Neural progenitor cell (in vitro differentiated cells): ENCODE results near the gene ZYG11A. TPM values are rescaled to one million over a fixed set of nuclear protein-coding genes. Genes with fewer than 3 reads are reported as not detected.

Source experiments
- DNase-seq: peaks from one replicate; pipeline ENCODE4 v3.0.0-alpha.2; 2016; ENCODE audit warnings: low spot score
- H2AFZ ChIP-seq: fragments of 200-600 bp; sonication (generic); replicated peaks from 2 replicates; pipeline ENCODE4 v1.6.1; 2016; ENCODE audit warnings: antibody characterized with exemption
- H3F3A ChIP-seq: fragments of 200-600 bp; sonication (generic); 2 replicates; pipeline ENCODE4 v1.6.1; 2016; ENCODE audit warnings: antibody characterized with exemption, low read depth
- H3K27ac ChIP-seq: fragments of 200-600 bp; sonication (generic); 2 replicates; pipeline ENCODE4 v1.5.1; 2016; ENCODE audit warnings: mild to moderate bottlenecking
- H3K27me3 ChIP-seq: fragments of 200-600 bp; sonication (generic); 2 replicates; pipeline ENCODE4 v1.6.1; 2016; ENCODE audit warnings: mild to moderate bottlenecking, moderate library complexity
- H3K36me3 ChIP-seq: fragments of 200-600 bp; sonication (generic); 2 replicates; pipeline ENCODE4 v1.5.1; 2016
- H3K4me1 ChIP-seq: fragments of 200-600 bp; sonication (generic); 2 replicates; pipeline ENCODE4 v1.6.1; 2016; ENCODE audit warnings: mixed run types
- H3K4me2 ChIP-seq: fragments of 200-600 bp; sonication (generic); 2 replicates; pipeline ENCODE4 v1.6.1; 2016
- H3K4me3 ChIP-seq: fragments of 200-600 bp; sonication (generic); 2 replicates; pipeline ENCODE4 v1.5.1; 2016
- H3K79me2 ChIP-seq: fragments of 200-600 bp; sonication (generic); 2 replicates; pipeline ENCODE4 v1.6.1; 2016; ENCODE audit warnings: low read depth
- H3K9ac ChIP-seq: fragments of 200-600 bp; sonication (generic); 2 replicates; pipeline ENCODE4 v1.6.1; 2016
- H3K9me3 ChIP-seq: fragments of 200-600 bp; sonication (generic); 2 replicates; pipeline ENCODE4 v1.5.1; 2016; ENCODE audit warnings: low read depth
- H4K20me1 ChIP-seq: fragments of 200-600 bp; sonication (generic); 2 replicates; pipeline ENCODE4 v1.6.1; 2016; ENCODE audit warnings: low read depth
- H3K27ac Mint-ChIP-seq: 3 replicates; pipeline ENCODE4 v1.8.0; 2021; ENCODE audit warnings: mixed read lengths
- H3K27me3 Mint-ChIP-seq: 2 replicates; pipeline ENCODE4 v1.8.0; 2022; ENCODE audit warnings: low read depth, mild to moderate bottlenecking, inconsistent platforms, moderate library complexity, mixed read lengths; ENCODE audit not compliant: insufficient read depth
- H3K36me3 Mint-ChIP-seq: 3 replicates; pipeline ENCODE4 v1.8.0; 2021; ENCODE audit warnings: mixed read lengths
- H3K4me1 Mint-ChIP-seq: 3 replicates; pipeline ENCODE4 v1.8.0; 2021; ENCODE audit warnings: mixed read lengths
- H3K4me3 Mint-ChIP-seq: 3 replicates; pipeline ENCODE4 v1.8.0; 2021; ENCODE audit warnings: mild to moderate bottlenecking, moderate library complexity, mixed read lengths
- H3K9me3 Mint-ChIP-seq: 3 replicates; pipeline ENCODE4 v1.8.0; 2020; ENCODE audit warnings: mixed read lengths
- CTCF ChIP-seq: fragments of 200-600 bp; sonication (generic); IDR thresholded peaks from 2 replicates; pipeline ENCODE4 v1.5.1; 2017; ENCODE audit warnings: antibody characterized with exemption, mild to moderate bottlenecking
- EZH2 ChIP-seq: fragments of 200-600 bp; sonication (generic); IDR thresholded peaks from 2 replicates; pipeline ENCODE4 v1.6.1; 2017; ENCODE audit warnings: antibody characterized with exemption, mild to moderate bottlenecking, moderate library complexity
- EZH2phosphoT487 ChIP-seq: fragments of 200-600 bp; sonication (generic); IDR thresholded peaks from 2 replicates; pipeline ENCODE4 v1.6.1; 2017; ENCODE audit warnings: antibody characterized with exemption
- total RNA-seq: library from RNA; depleted of rRNA; stranded (reverse); fragments of >200 nt; gene quantifications from 2 replicates; pipeline ENCODE4 v1.2.3, GENCODE V29; 2015; ENCODE audit warnings: low replicate concordance

ZYG11A gene
- total RNA-seq, 1 donor from 2014 or later, result 0.52 TPM

- Mint-ChIP-seq H3K27me3 (peaks cover 5% of the 10 kb centered on the region), H3K27ac (no peak overlapping the region), H3K4me3 (no peak overlapping the region), H3K4me1 (no peaks in the 10 kb centered on the region), H3K36me3 (no peaks in the 10 kb centered on the region), H3K9me3 (no peaks in the 10 kb centered on the region)
- no peaks in the 10 kb centered on the region for H4K20me1 ChIP-seq
- H3K27me3 ChIP-seq, result no peaks in the 10 kb centered on the region
- no peaks in the 10 kb centered on the region for H3F3A ChIP-seq
- H3K79me2 ChIP-seq, result no peaks in the 10 kb centered on the region
- H3K4me3 ChIP-seq, result no peak overlapping the region
- H3K27ac ChIP-seq, result no peak overlapping the region
- TF ChIP-seq EZH2 (no peak), CTCF (no peak), EZH2phosphoT487 (no peak)
- H2AFZ ChIP-seq, result no peak overlapping the region
- no peak overlapping the region for H3K4me2 ChIP-seq
- no peaks in the 10 kb centered on the region for H3K4me1 ChIP-seq
- H3K9me3 ChIP-seq, result no peaks in the 10 kb centered on the region
- no peak for DNase-seq
- H3K9ac ChIP-seq, result no peak overlapping the region
- no peaks in the 10 kb centered on the region for H3K36me3 ChIP-seq
Measured at GRCh38 chr1:52899445-52899894, 56.9 kb downstream of the ZYG11A start.

- Histone ChIP-seq H3K9me3 (no peaks in the 10 kb centered on the region), H3K27me3 (no peaks in the 10 kb centered on the region), H2AFZ (no peak overlapping the region), H3K79me2 (no peaks in the 10 kb centered on the region), H3F3A (no peaks in the 10 kb centered on the region), H3K4me1 (peaks cover 8% of the 10 kb centered on the region), H3K27ac (no peak overlapping the region), H4K20me1 (no peaks in the 10 kb centered on the region), H3K4me3 (no peak overlapping the region), H3K36me3 (no peaks in the 10 kb centered on the region), H3K4me2 (no peak overlapping the region), H3K9ac (no peak overlapping the region)
- H3K36me3 Mint-ChIP-seq, result no peaks in the 10 kb centered on the region
- TF ChIP-seq CTCF, result no peak
- TF ChIP-seq EZH2, result no peak
- no peak for TF ChIP-seq EZH2phosphoT487
- no peak for DNase-seq
- no peak overlapping the region for H3K27ac Mint-ChIP-seq
- H3K4me1 Mint-ChIP-seq, result peaks cover 4% of the 10 kb centered on the region
- H3K27me3 Mint-ChIP-seq, result peaks cover 5% of the 10 kb centered on the region
- H3K9me3 Mint-ChIP-seq, result no peaks in the 10 kb centered on the region
- no peak overlapping the region for H3K4me3 Mint-ChIP-seq
Measured at GRCh38 chr1:52900402-52900801, 57.8 kb downstream of the ZYG11A start.

- H3K4me1 ChIP-seq, result peaks cover 10% of the 10 kb centered on the region
- no peaks in the 10 kb centered on the region for H3F3A ChIP-seq
- peaks cover 6% of the 10 kb centered on the region for H3K4me1 Mint-ChIP-seq
- no peak overlapping the region for H3K4me2 ChIP-seq
- H3K27me3 Mint-ChIP-seq, result peaks cover 7% of the 10 kb centered on the region
- H2AFZ ChIP-seq, result no peak overlapping the region
- no peak for TF ChIP-seq EZH2
- no peak for TF ChIP-seq CTCF
- no peak for TF ChIP-seq EZH2phosphoT487
- H3K27ac Mint-ChIP-seq, result no peak overlapping the region
- no peak overlapping the region for H3K4me3 ChIP-seq
- no peaks in the 10 kb centered on the region for H3K36me3 Mint-ChIP-seq
- H3K79me2 ChIP-seq, result no peaks in the 10 kb centered on the region
- no peaks in the 10 kb centered on the region for H3K9me3 ChIP-seq
- no peaks in the 10 kb centered on the region for H3K27me3 ChIP-seq
- no peak overlapping the region for H3K9ac ChIP-seq
- DNase-seq, result no peak
- no peak overlapping the region for H3K27ac ChIP-seq
- no peak overlapping the region for H3K4me3 Mint-ChIP-seq
- no peaks in the 10 kb centered on the region for H3K36me3 ChIP-seq
- H3K9me3 Mint-ChIP-seq, result no peaks in the 10 kb centered on the region
- no peaks in the 10 kb centered on the region for H4K20me1 ChIP-seq
Measured at GRCh38 chr1:52901384-52901783, 58.8 kb downstream of the ZYG11A start.
